Right renal pelvis (tissue), 4 donors: ENCODE data around the gene KRT5. TPM values are rescaled to one million over a fixed set of nuclear protein-coding genes. Genes with fewer than 3 reads are reported as not detected.
"Not testable (repeated sequence)": the region's sequence is repeated elsewhere in the genome, so short reads cannot be mapped to it uniquely, and the experiment has no call there.

Experiments used
- DNase-seq, 4 donors: peaks; one replicate each; pipeline ENCODE4 v3.0.0-alpha.2; 2013; ENCODE audit warnings: low read depth in 4 of 4, low spot score in 3 of 4, missing footprints in 1 of 4
- polyA plus RNA-seq, 4 donors: library from polyadenylated mRNA; unstranded; fragments of 120-200 nt; gene quantifications; one replicate each; pipeline ENCODE4 v1.2.1, GENCODE V29; 2013; ENCODE audit not compliant: insufficient read length in 4 of 4

The KRT5 gene
- polyA plus RNA-seq, 4 donors, result 0.28 to 1.9 (median 0.98) TPM

DNA sequence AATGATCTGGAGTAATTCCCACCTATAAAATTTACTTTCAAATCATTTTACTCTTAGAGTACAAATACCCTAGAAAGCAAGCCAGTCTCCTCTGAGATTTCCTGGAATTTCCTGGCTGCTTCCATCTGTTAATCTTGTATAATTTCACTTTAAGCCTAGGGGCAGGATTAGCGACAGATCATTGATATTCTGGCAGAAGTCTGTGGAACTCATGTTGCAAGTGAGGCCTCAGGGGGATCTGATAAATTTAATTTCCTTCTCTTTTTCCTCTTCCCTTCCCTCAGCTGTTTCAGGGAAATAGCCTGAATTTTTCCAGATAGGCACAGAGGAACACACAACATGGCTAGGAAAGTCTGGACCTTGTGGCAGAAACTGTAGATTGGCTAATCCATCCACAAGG is 21.2 kb downstream of the KRT5 start:
- DNase-seq, result no peak

GRCh38 chr12:52497975-52498374 is 22.2 kb downstream of the KRT5 start:
- no peak for DNase-seq

DNA sequence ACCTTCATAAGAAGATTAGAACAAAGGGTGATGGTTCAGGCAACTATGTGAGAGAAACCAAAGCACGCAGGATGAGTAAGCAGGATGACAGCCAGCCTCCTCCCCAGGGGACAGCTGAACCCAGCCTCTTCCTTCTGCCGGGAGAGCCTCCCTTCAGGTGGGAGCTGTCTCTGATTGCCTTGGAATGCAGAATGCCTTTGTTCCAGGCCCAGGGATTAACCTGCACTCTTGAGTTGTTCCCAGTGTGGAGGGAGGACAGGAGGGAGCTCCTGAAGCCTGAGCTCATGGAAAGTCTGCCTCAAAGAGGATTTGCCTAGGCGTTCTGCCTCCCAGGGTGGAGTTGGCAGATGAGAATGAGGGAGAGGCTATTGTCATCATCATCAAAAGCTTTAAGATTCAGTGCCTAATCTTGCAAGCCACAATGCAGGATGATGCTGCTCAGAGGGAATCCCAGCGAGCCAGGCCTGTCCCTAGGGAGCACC is 23.6 kb downstream of the KRT5 start:
- no peak for DNase-seq

DNA sequence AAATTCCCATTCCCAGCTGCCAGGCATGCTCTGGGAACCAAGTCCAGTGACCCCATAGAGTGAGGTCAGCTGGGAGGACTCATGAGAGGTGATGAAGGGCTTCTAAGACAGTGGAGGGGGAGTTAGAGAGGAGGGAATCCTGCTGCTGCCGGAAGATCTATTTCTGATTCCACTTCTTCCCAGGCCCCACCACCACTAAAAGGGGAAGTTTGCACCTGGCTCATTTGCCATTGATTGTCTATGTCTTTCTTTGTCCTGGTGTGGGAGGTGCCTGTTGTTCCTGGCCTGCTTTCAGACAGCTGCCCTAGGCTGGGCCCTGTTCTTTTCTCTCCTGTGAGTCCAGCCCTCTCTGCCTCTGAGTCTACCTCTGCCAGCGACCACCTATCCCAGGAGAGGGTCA is 24.1 kb downstream of the KRT5 start:
- no peak for DNase-seq

- peak in 2 of 4 donors; percentile 18 to 26 for DNase-seq
Observed at GRCh38 chr12:52495389-52495788, 24.8 kb downstream of the KRT5 start.

DNA sequence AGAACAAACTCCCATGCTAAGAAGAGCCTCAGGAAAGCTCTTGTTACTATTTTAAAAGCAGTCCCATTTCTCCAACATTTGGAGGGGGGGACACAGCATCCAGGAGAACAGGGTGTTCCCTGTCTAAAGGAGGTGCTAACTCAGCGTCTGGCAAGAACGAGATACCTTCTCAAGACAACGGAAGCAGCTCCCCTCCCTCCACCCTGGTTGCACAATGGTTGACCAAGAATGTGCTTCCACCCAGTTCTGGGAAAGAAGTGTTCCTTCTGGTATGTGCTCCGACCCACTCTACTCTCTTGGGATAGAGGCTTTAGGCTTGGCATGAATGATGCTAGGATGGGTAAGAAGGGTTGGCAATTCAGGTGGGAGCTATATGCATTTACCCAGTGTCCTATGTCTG is 25.7 kb downstream of the KRT5 start:
- DNase-seq, result no peak

GRCh38 chr12:52494100-52494499 is 26.1 kb downstream of the KRT5 start:
- DNase-seq, result no peak

GRCh38 chr12:52493172-52493571 is 27.0 kb downstream of the KRT5 start, which contains the start of gene KRT6A:
Gene KRT6A, minus strand, starts transcription at chr12:52493257. Its CDS starts 69 bp downstream, at chr12:52493188.
- no peak for DNase-seq

DNA sequence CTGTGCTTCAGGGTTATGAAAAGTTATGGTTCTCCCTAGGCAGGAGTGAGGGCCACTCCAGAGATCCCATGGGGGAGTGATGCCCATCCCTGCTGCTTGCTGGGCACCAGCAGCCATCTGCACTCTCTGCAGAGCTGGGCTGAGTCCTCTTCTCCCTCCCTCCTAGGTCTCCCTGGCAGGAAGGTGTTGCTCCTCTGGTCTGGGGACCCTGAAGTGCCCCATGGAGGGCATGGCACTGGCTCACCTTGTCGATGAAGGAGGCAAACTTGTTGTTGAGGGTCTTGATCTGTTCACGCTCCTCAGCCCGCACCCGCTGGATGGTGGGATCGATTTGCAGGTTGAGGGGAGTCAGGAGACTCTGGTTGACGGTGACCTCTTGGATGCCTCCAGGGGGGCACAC is 27.8 kb downstream of the KRT5 start:
- not testable (repeated sequence) for DNase-seq

DNA sequence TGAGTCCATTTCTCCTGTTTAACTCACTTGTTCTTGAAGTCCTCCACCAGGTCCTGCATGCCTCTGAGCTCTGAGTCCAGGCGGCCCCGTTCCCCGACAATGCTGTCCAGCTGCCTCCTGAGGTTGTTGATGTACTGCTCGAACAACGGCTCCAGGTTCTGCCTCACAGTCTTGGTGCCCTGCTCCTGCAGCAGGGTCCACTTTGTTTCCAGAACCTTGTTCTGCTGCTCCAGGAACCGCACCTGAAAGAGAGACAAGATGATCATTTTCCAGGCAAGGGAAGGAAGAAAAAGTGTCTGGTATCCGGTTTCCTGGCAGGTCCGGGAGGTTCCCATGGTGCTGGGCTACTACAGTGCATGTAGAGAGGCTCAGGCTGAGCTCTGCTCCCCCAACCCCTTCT is 28.7 kb downstream of the KRT5 start:
- DNase-seq, result not testable (repeated sequence)

GRCh38 chr12:52488736-52489135 is 31.5 kb downstream of the KRT5 start:
- DNase-seq, result no peak

DNA sequence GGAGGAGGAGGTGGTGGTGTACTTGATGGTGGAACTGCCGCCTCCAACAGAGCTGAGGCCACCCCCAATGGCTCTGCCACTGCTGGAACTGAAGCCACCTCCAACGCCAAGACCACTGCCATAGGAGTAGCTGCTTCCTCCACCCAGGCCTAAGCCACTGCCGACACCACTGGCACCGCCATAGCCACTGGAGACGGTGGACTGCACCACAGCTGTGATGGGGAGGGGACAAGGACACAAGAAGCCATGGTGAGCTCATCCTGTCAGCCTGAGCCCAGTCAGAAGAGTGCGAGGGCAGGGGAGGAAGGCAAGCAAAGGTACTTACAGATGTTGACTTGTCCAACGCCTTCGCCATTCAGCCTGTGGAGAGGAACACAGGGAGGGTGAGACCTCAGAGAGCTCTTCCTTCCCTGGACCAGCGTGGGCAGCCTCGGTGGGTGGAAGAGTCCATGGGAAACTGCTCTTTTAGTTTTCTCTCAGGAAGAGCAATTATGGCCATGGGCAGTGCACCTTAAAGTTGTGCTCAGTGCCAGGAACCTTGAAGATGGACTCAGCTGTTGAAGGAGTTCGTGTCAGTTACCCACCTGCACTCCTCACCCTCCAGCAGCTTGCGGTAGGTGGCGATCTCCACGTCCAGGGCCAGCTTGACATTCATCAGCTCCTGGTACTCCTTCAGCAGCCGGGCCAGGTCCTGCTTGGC is 32.3 kb downstream of the KRT5 start:
- not testable (repeated sequence) for DNase-seq

DNA sequence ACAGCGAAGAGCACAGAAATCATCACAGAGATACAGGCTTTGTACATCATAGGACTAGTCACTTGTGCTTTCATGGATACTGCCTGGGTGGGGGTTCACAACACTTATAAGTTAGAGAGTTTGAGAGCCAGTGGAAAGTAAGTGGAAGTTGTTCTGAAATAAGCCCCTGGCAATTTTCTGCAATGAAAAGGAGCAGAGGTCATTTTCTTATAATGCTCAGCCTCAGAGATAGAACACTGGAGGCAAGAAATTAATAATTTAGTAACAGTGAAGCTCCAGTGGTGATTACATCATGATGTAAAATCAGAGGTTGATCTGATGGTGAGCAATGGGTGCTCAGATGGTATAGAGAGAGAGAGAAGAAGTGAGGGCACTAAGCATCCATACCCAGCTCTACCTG is 33.0 kb downstream of the KRT5 start:
- DNase-seq, result no peak

DNA sequence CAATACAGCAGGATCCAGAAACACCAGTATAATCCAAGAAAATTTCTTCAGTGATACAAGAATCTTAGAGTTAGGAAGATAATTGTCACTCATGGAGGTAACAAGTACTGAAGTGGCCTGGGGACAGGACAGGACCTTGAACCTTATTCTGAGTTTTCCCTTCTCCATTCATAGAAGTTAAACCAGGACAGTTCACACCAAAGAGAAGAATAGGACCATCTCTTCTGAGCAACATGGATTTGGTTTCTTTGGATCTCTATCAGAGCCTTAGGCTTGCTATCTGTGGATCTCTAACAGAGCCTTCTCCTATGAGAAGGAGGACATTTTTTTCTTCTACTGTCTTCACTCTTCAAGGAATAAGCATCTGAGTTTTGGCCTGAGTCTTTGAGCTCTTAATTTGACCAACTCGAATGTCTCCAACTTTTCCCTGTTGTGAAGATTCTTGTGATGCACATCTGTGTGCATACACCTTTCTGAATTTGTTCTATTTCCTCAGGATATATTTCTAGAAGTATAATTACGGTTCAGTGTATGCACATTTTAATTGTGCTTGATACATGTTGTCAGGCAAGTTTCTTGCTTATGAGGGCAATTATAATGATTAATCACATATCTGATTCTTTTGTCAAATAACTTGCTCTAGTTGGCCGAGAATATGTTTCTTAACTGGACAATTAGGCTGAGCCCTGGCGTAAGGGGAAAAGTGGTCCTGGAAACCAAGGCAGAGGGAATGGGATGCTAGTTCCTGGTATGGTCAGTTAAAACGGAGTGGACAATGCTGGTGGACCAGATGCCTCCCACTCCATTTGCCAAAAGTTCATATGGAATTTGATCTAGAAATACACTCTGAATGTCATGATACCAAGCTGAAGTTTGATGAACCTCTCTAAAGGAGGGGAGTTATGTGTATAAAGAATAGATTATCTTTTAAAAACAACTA is 33.8 kb downstream of the KRT5 start:
- DNase-seq, result no peak

DNA sequence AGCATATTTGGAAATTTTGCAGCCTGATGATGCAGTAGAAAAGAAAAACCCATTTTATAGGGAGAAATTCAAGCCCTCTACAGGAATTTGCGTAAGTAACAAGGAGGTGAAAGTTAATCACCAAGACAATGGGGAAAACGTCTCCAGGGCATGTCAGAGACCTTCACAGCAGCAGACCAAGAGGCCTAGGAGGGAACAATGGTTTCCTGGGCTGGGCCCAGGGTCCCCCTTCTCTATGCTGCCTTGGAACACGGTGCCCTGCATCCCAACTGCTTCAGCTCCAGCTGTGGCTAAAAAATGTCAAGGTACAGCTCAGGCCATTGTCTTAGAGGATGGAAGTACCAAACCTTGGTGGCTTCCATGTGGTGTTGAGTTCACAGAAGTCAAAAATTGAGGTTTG is 40.1 kb downstream of the KRT5 start:
- no peak for DNase-seq

- DNase-seq, result no peak
Observed at GRCh38 chr12:52477651-52478050, 42.5 kb downstream of the KRT5 start.

- DNase-seq, result no peak
Observed at GRCh38 chr12:52474212-52474611, 46.0 kb downstream of the KRT5 start.

GRCh38 chr12:52473768-52474167 is 46.4 kb downstream of the KRT5 start, which contains the start of gene KRT6C:
Gene KRT6C, minus strand, starts transcription at chr12:52473805. Its CDS starts 68 bp downstream, at chr12:52473737.
- DNase-seq, result no peak

GRCh38 chr12:52469853-52470252 is 50.3 kb downstream of the KRT5 start:
- no peak for DNase-seq

- no peak for DNase-seq
Observed at GRCh38 chr12:52464897-52465296, 55.3 kb downstream of the KRT5 start.
